ENCODE results near the gene SPOCK3. TPM values are rescaled to one million over a fixed set of nuclear protein-coding genes. Genes with fewer than 3 reads are reported as not detected.

Gene SPOCK3
- total RNA-seq, 1 experiment from 2014 or later: 0.24 TPM

DNA sequence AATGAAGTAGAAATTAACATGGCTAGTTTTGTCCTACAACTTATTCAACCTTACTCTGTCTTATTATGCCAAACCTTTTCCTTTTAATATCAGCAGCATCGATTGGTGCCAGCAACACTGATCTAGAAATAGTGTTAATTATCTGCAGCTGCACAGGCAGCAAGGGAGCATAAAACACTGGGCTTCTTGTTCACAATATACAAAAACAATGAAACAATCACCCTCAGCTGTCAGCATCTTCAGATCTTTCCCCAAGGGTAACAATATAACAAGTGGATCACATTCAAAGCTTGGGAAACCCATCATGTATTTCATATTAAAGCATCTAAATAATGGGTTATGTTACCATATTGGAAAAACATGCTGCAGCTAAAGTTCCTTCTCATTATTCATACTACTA lies 238.1 kb downstream of the SPOCK3 start (continued):
- TF ChIP-seq, protein P1, sequence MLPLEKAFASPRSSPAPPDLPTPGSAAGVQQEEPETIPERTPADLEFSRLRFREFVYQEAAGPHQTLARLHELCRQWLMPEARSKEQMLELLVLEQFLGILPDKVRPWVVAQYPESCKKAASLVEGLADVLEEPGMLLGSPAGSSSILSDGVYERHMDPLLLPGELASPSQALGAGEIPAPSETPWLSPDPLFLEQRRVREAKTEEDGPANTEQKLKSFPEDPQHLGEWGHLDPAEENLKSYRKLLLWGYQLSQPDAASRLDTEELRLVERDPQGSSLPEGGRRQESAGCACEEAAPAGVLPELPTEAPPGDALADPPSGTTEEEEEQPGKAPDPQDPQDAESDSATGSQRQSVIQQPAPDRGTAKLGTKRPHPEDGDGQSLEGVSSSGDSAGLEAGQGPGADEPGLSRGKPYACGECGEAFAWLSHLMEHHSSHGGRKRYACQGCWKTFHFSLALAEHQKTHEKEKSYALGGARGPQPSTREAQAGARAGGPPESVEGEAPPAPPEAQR (CRISPR knock-in tag; IDR thresholded peaks at IDR 0.05): no peak

DNA sequence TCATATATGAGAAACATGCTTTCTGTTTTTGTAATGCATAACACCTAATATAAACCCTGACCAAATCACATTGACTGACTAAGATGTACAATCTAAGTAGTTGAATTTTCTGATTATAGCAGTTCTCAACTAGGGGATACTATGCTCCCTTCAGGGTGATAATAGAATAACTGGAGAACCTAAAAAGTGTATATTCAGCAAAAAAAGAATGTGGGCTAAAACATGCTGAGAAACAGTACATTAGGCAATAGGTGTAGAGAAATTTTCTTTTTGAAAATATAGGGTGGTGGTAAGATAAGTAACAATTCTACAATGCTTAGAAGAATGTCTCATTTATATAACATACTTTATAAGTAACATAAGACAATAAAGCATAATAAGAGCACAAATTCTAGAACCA lies 239.6 kb downstream of the SPOCK3 start:
- Mint-ChIP-seq H3K4me1 (no peaks in the 10 kb centered on the region), H3K27me3 (ENCODE audit: low read depth) (no peaks in the 10 kb centered on the region), H3K36me3 (no peaks in the 10 kb centered on the region), H3K4me3 (no peak overlapping the region), H3K9me3 (no peaks in the 10 kb centered on the region), H3K27ac (no peak overlapping the region)
- ChIA-PET POLR2A (no interaction called here), CTCF (no interaction called here)
- TF ChIP-seq ZNF416 (CRISPR knock-in tag; IDR thresholded peaks at IDR 0.05) (no peak), EMX1 (CRISPR knock-in tag; IDR thresholded peaks at IDR 0.05) (no peak), SP1 (CRISPR knock-in tag; conservative IDR thresholded peaks at IDR 0.05) (no peak)
- TF ChIP-seq, protein P2, sequence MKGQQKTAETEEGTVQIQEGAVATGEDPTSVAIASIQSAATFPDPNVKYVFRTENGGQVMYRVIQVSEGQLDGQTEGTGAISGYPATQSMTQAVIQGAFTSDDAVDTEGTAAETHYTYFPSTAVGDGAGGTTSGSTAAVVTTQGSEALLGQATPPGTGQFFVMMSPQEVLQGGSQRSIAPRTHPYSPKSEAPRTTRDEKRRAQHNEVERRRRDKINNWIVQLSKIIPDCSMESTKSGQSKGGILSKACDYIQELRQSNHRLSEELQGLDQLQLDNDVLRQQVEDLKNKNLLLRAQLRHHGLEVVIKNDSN (CRISPR knock-in tag; IDR thresholded peaks at IDR 0.05): no peak
- ATAC-seq (no peak), DNase-seq (ENCODE audit: low spot score) (no peak)

DNA sequence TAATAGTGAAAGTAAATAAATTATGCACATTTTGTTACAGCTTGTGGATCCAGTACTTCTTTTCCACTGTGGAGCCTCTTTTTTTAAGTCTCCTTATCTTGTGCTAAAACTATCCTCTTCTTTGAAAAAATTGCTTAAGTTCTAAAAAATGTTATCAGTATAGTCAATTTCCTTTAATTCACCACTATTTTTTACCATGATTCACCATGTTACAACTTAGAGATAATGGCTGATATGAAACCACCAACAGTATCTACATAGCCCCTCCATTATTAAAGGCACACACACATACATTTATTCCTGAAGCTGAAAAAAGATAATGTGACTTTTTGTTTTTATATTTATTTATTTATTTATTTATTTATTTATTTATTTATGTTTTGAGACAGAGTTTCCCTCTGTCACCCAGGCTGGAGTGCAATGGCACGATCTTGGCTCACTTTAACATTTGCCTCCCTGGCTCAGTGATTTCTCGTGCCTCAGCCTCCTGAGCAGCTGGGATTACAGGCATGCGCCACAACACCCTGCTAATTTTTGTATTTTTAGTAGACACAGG lies 243.2 kb downstream of the SPOCK3 start:
- ChIA-PET POLR2A (no interaction called here), CTCF (no interaction called here)
- Mint-ChIP-seq H3K27ac (no peak overlapping the region), H3K9me3 (no peaks in the 10 kb centered on the region), H3K27me3 (ENCODE audit: low read depth) (no peaks in the 10 kb centered on the region), H3K36me3 (no peaks in the 10 kb centered on the region), H3K4me3 (no peak overlapping the region), H3K4me1 (no peaks in the 10 kb centered on the region)
- ATAC-seq: no peak
- no peak for DNase-seq (ENCODE audit: low spot score)
- no peak for TF ChIP-seq SMAD3 (CRISPR knock-in tag; IDR thresholded peaks at IDR 0.05; ENCODE audit: borderline replicate concordance)
- TF ChIP-seq, protein P3, sequence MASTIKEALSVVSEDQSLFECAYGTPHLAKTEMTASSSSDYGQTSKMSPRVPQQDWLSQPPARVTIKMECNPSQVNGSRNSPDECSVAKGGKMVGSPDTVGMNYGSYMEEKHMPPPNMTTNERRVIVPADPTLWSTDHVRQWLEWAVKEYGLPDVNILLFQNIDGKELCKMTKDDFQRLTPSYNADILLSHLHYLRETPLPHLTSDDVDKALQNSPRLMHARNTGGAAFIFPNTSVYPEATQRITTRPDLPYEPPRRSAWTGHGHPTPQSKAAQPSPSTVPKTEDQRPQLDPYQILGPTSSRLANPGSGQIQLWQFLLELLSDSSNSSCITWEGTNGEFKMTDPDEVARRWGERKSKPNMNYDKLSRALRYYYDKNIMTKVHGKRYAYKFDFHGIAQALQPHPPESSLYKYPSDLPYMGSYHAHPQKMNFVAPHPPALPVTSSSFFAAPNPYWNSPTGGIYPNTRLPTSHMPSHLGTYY (CRISPR knock-in tag; IDR thresholded peaks at IDR 0.05): no peak
- no peak for TF ChIP-seq SMAD4 (CRISPR knock-in tag; IDR thresholded peaks at IDR 0.05)
- TF ChIP-seq, protein P4, sequence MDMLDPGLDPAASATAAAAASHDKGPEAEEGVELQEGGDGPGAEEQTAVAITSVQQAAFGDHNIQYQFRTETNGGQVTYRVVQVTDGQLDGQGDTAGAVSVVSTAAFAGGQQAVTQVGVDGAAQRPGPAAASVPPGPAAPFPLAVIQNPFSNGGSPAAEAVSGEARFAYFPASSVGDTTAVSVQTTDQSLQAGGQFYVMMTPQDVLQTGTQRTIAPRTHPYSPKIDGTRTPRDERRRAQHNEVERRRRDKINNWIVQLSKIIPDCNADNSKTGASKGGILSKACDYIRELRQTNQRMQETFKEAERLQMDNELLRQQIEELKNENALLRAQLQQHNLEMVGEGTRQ (CRISPR knock-in tag; IDR thresholded peaks at IDR 0.05): no peak
- TF ChIP-seq, protein P5, sequence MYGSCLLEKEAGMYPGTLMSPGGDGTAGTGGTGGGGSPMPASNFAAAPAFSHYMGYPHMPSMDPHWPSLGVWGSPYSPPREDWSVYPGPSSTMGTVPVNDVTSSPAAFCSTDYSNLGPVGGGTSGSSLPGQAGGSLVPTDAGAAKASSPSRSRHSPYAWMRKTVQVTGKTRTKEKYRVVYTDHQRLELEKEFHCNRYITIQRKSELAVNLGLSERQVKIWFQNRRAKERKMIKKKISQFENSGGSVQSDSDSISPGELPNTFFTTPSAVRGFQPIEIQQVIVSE (CRISPR knock-in tag; IDR thresholded peaks at IDR 0.05; ENCODE audit: borderline replicate concordance): no peak
- TF ChIP-seq SOX15 (CRISPR knock-in tag; IDR thresholded peaks at IDR 0.05): no peak

DNA sequence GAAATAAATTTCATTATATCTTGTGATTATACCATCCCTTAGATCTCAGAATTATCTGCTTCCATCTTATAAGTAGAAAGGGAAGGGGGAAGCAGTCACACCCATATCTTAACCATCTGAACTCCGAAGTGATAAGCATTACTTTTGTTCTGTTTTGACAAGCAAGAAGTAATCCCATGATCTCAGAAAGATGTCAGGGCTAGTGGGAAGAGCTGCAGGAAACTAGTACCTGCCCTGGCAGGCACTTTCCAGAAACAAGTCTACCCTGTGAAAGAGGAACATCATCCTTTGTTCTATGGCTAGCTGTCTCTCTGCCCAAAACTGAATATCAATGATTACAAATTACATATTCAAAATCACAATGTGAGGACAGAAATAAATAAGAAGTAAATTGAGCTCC lies 244.4 kb downstream of the SPOCK3 start:
- H3K4me1 Mint-ChIP-seq: no peaks in the 10 kb centered on the region
- CTCF ChIA-PET: no interaction called here
- H3K36me3 Mint-ChIP-seq: no peaks in the 10 kb centered on the region
- no peak for ATAC-seq
- POLR2A ChIA-PET: no interaction called here
- H3K27ac Mint-ChIP-seq: no peak overlapping the region
- no peaks in the 10 kb centered on the region for H3K27me3 Mint-ChIP-seq (ENCODE audit: low read depth)
- H3K9me3 Mint-ChIP-seq: no peaks in the 10 kb centered on the region
- DNase-seq (ENCODE audit: low spot score): no peak
- H3K4me3 Mint-ChIP-seq: no peak overlapping the region
- TF ChIP-seq, protein P6, sequence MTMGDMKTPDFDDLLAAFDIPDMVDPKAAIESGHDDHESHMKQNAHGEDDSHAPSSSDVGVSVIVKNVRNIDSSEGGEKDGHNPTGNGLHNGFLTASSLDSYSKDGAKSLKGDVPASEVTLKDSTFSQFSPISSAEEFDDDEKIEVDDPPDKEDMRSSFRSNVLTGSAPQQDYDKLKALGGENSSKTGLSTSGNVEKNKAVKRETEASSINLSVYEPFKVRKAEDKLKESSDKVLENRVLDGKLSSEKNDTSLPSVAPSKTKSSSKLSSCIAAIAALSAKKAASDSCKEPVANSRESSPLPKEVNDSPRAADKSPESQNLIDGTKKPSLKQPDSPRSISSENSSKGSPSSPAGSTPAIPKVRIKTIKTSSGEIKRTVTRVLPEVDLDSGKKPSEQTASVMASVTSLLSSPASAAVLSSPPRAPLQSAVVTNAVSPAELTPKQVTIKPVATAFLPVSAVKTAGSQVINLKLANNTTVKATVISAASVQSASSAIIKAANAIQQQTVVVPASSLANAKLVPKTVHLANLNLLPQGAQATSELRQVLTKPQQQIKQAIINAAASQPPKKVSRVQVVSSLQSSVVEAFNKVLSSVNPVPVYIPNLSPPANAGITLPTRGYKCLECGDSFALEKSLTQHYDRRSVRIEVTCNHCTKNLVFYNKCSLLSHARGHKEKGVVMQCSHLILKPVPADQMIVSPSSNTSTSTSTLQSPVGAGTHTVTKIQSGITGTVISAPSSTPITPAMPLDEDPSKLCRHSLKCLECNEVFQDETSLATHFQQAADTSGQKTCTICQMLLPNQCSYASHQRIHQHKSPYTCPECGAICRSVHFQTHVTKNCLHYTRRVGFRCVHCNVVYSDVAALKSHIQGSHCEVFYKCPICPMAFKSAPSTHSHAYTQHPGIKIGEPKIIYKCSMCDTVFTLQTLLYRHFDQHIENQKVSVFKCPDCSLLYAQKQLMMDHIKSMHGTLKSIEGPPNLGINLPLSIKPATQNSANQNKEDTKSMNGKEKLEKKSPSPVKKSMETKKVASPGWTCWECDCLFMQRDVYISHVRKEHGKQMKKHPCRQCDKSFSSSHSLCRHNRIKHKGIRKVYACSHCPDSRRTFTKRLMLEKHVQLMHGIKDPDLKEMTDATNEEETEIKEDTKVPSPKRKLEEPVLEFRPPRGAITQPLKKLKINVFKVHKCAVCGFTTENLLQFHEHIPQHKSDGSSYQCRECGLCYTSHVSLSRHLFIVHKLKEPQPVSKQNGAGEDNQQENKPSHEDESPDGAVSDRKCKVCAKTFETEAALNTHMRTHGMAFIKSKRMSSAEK (CRISPR knock-in tag; IDR thresholded peaks at IDR 0.05; ENCODE audit: borderline replicate concordance): no peak
- TF ChIP-seq FOXK1 (CRISPR knock-in tag; IDR thresholded peaks at IDR 0.05) (no peak), ETV6 (CRISPR knock-in tag; IDR thresholded peaks at IDR 0.05) (no peak), NR2C2 (CRISPR knock-in tag; IDR thresholded peaks at IDR 0.05) (no peak), MYBL2 (CRISPR knock-in tag; IDR thresholded peaks at IDR 0.05) (no peak)
- TF ChIP-seq, protein P7, sequence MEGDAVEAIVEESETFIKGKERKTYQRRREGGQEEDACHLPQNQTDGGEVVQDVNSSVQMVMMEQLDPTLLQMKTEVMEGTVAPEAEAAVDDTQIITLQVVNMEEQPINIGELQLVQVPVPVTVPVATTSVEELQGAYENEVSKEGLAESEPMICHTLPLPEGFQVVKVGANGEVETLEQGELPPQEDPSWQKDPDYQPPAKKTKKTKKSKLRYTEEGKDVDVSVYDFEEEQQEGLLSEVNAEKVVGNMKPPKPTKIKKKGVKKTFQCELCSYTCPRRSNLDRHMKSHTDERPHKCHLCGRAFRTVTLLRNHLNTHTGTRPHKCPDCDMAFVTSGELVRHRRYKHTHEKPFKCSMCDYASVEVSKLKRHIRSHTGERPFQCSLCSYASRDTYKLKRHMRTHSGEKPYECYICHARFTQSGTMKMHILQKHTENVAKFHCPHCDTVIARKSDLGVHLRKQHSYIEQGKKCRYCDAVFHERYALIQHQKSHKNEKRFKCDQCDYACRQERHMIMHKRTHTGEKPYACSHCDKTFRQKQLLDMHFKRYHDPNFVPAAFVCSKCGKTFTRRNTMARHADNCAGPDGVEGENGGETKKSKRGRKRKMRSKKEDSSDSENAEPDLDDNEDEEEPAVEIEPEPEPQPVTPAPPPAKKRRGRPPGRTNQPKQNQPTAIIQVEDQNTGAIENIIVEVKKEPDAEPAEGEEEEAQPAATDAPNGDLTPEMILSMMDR (IDR thresholded peaks at IDR 0.05): no peak
- TF ChIP-seq, protein P8, sequence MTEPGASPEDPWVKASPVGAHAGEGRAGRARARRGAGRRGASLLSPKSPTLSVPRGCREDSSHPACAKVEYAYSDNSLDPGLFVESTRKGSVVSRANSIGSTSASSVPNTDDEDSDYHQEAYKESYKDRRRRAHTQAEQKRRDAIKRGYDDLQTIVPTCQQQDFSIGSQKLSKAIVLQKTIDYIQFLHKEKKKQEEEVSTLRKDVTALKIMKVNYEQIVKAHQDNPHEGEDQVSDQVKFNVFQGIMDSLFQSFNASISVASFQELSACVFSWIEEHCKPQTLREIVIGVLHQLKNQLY (CRISPR knock-in tag; IDR thresholded peaks at IDR 0.05): no peak

All from WTC11 (cell line).